IPS-11a (cell line): ENCODE data around the gene FDXR.

Source experiments
- H3K4me3 ChIP-seq: one replicate; pipeline ENCODE4 v1.5.1; 2013; ENCODE audit warnings: low read depth, low read length, control low read depth

FDXR gene

GRCh38 chr17:74815550-74816370 lies 57.0 kb downstream of the FDXR start:
- no peak overlapping the region for H3K4me3 ChIP-seq

- no peak overlapping the region for H3K4me3 ChIP-seq
Observed at GRCh38 chr17:74815067-74815466, 57.7 kb downstream of the FDXR start.

GRCh38 chr17:74814453-74814852 lies 58.3 kb downstream of the FDXR start:
- H3K4me3 ChIP-seq = no peak overlapping the region
